NCI-H524 treated with DMSO at 0.1 percent for 48 hours (cell line): ENCODE data around the gene ORC3.
"Not testable (repeated sequence)": the region's sequence is repeated elsewhere in the genome, so short reads cannot be mapped to it uniquely, and the experiment has no call there.

Experiments used
- DNase-seq: peaks from one replicate; lab custom pipeline; 2025; lab: John Stamatoyannopoulos, UW

Gene ORC3

GRCh38 chr6:87661016-87661415, 71.1 kb downstream of the ORC3 start:
- no peak for DNase-seq

GRCh38 chr6:87661503-87661902, 71.6 kb downstream of the ORC3 start:
- DNase-seq, result no peak

- no peak for DNase-seq
Measured at GRCh38 chr6:87663434-87663833, 73.5 kb downstream of the ORC3 start.

- no peak for DNase-seq
Measured at GRCh38 chr6:87664921-87665485, 75.1 kb downstream of the ORC3 start.

GRCh38 chr6:87667032-87667431, 77.1 kb downstream of the ORC3 start:
- no peak for DNase-seq

GRCh38 chr6:87668013-87668412, 78.1 kb downstream of the ORC3 start:
- no peak for DNase-seq

- DNase-seq, result no peak
Measured at GRCh38 chr6:87669051-87669450, 79.1 kb downstream of the ORC3 start.

GRCh38 chr6:87670707-87671106, 80.8 kb downstream of the ORC3 start:
- DNase-seq, result no peak

- DNase-seq, result no peak
Measured at GRCh38 chr6:87671555-87672029, 81.7 kb downstream of the ORC3 start.

- no peak for DNase-seq
Measured at GRCh38 chr6:87672641-87673040, 82.7 kb downstream of the ORC3 start.

GRCh38 chr6:87673237-87673636, 83.3 kb downstream of the ORC3 start:
- DNase-seq, result no peak

GRCh38 chr6:87674290-87674689, 84.4 kb downstream of the ORC3 start:
- no peak for DNase-seq

GRCh38 chr6:87675004-87675681, 85.2 kb downstream of the ORC3 start:
- no peak for DNase-seq

GRCh38 chr6:87682310-87682709, 92.4 kb downstream of the ORC3 start:
- DNase-seq, result no peak

- DNase-seq, result no peak
Measured at GRCh38 chr6:87683890-87684289, 94.0 kb downstream of the ORC3 start.

- no peak for DNase-seq
Measured at GRCh38 chr6:87684895-87685654, 95.1 kb downstream of the ORC3 start.

GRCh38 chr6:87686636-87687205, 96.8 kb downstream of the ORC3 start:
- DNase-seq, result not testable (repeated sequence)

- no peak for DNase-seq
Measured at GRCh38 chr6:87687296-87687695, 97.4 kb downstream of the ORC3 start.

- DNase-seq, result not testable (repeated sequence)
Measured at GRCh38 chr6:87687893-87688292, 98.0 kb downstream of the ORC3 start.

- DNase-seq, result no peak
Measured at GRCh38 chr6:87690441-87690840, 100.5 kb downstream of the ORC3 start.

GRCh38 chr6:87692086-87692485, 102.2 kb downstream of the ORC3 start:
- no peak for DNase-seq

- DNase-seq, result not testable (repeated sequence)
Measured at GRCh38 chr6:87696817-87697216, 106.9 kb downstream of the ORC3 start.
